Fibroblast of pulmonary artery (primary cell): ENCODE measurements around the gene FGF23.

Experiments
- DNase-seq: peaks from one replicate; pipeline ENCODE4 v3.0.0-alpha.2; 2010; ENCODE audit warnings: low read depth
- H3K4me3 ChIP-seq: replicated peaks from 2 replicates; pipeline ENCODE4 v1.5.1; 2011; ENCODE audit warnings: low read depth, mild to moderate bottlenecking, control low read depth, low read length, moderate library complexity
- CTCF ChIP-seq: IDR thresholded peaks from 2 replicates; pipeline ENCODE4 v1.5.1; 2011; ENCODE audit warnings: mild to moderate bottlenecking, control low read depth, low read length, inconsistent platforms; ENCODE audit errors: missing control alignments

The FGF23 gene

GRCh38 chr12:4387607-4388006, 8.1 kb upstream of the FGF23 start:
- no peak overlapping the region for H3K4me3 ChIP-seq
- no peak for TF ChIP-seq CTCF

GRCh38 chr12:4386801-4387200, 7.3 kb upstream of the FGF23 start:
- TF ChIP-seq CTCF: no peak
- H3K4me3 ChIP-seq: no peak overlapping the region
- no peak for DNase-seq

More at GRCh38 chr12:4387607-4388006, 8.1 kb upstream of the FGF23 start:
- no peak for DNase-seq

- DNase-seq: no peak
- no peak overlapping the region for H3K4me3 ChIP-seq
- TF ChIP-seq CTCF: no peak
Measured at GRCh38 chr12:4383304-4383865, 3.9 kb upstream of the FGF23 start.

- no peak overlapping the region for H3K4me3 ChIP-seq
- TF ChIP-seq CTCF: no peak
- no peak for DNase-seq
Measured at GRCh38 chr12:4380332-4380731, 820 bp upstream of the FGF23 start.

- no peak for TF ChIP-seq CTCF
- DNase-seq: no peak
- no peak overlapping the region for H3K4me3 ChIP-seq
Measured at GRCh38 chr12:4378772-4379171, 740 bp downstream of the FGF23 start.

GRCh38 chr12:4375449-4375848, 4.1 kb downstream of the FGF23 start:
- no peak for TF ChIP-seq CTCF
- H3K4me3 ChIP-seq: no peak overlapping the region
- no peak for DNase-seq

GRCh38 chr12:4372653-4373052, 6.9 kb downstream of the FGF23 start:
- TF ChIP-seq CTCF: no peak
- no peak for DNase-seq
- no peak overlapping the region for H3K4me3 ChIP-seq
